Breast epithelium (tissue), 3 donors: Measurements from ENCODE around the gene IFT88.

Source experiments
- CTCF ChIP-seq, 3 donors: fragments of 450-650 bp; IDR thresholded peaks; one replicate each; pipeline ENCODE4 v1.5.1; 2016 to 2017; ENCODE audit warnings: antibody characterized with exemption in 3 of 3, mild to moderate bottlenecking in 3 of 3, moderate library complexity in 3 of 3
- POLR2A ChIP-seq: fragments of 450-650 bp; IDR thresholded peaks from one replicate; pipeline ENCODE4 v1.6.1; 2016; ENCODE audit warnings: antibody characterized with exemption, mild to moderate bottlenecking, moderate library complexity

GRCh38 chr13:20702915-20703779, 136.2 kb downstream of the IFT88 start, which contains the start of gene IL17D:
- TF ChIP-seq CTCF (IDR thresholded peaks at IDR 0.05) = no peak
- no peak for TF ChIP-seq POLR2A
